AG09309 (cell line): ENCODE data around the gene PCED1B.
A peak's percentile ranks its signal among the peaks of the same experiment; 100 is the strongest.

Source experiments
- DNase-seq: peaks from one replicate; pipeline ENCODE4 v3.0.0-alpha.2; 2010; ENCODE audit warnings: low read depth
- H3K4me3 ChIP-seq: 2 replicates; pipeline ENCODE4 v1.5.1; 2011; ENCODE audit warnings: mild to moderate bottlenecking, low read depth, low read length, moderate library complexity; ENCODE audit not compliant: control insufficient read depth
- TF ChIP-seq, protein P1 (sequence below): IDR thresholded peaks from 2 replicates; pipeline ENCODE4 v1.5.1; 2011; ENCODE audit warnings: mild to moderate bottlenecking, low read depth, low read length, inconsistent platforms; ENCODE audit not compliant: insufficient read depth, control insufficient read depth; ENCODE audit errors: missing control alignments

PCED1B gene

GRCh38 chr12:47075192-47076084 is 4.0 kb upstream of the PCED1B start:
- no peak overlapping the region for H3K4me3 ChIP-seq
- TF ChIP-seq, protein P1, sequence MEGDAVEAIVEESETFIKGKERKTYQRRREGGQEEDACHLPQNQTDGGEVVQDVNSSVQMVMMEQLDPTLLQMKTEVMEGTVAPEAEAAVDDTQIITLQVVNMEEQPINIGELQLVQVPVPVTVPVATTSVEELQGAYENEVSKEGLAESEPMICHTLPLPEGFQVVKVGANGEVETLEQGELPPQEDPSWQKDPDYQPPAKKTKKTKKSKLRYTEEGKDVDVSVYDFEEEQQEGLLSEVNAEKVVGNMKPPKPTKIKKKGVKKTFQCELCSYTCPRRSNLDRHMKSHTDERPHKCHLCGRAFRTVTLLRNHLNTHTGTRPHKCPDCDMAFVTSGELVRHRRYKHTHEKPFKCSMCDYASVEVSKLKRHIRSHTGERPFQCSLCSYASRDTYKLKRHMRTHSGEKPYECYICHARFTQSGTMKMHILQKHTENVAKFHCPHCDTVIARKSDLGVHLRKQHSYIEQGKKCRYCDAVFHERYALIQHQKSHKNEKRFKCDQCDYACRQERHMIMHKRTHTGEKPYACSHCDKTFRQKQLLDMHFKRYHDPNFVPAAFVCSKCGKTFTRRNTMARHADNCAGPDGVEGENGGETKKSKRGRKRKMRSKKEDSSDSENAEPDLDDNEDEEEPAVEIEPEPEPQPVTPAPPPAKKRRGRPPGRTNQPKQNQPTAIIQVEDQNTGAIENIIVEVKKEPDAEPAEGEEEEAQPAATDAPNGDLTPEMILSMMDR, result no peak

GRCh38 chr12:47077206-47078085 is 2.0 kb upstream of the PCED1B start:
- TF ChIP-seq, protein P1, result no peak
- DNase-seq, result no peak
- H3K4me3 ChIP-seq, result peak overlapping the region; percentile 63

More at GRCh38 chr12:47075192-47076084, 4.0 kb upstream of the PCED1B start:
- no peak for DNase-seq

- H3K4me3 ChIP-seq, result peak overlapping the region; percentile 63
- TF ChIP-seq, protein P1, result no peak
- no peak for DNase-seq
Observed at GRCh38 chr12:47078086-47078395, 1.4 kb upstream of the PCED1B start.

GRCh38 chr12:47078733-47079467 is 521 bp upstream of the PCED1B start:
- no peak for DNase-seq
- peak overlapping the region; percentile 63 for H3K4me3 ChIP-seq
- TF ChIP-seq, protein P1, result no peak

GRCh38 chr12:47079981-47080724 is 732 bp downstream of the PCED1B start:
- DNase-seq, result no peak

More at GRCh38 chr12:47079981-47080724, 732 bp downstream of the PCED1B start:
- peak overlapping the region; percentile 63 for H3K4me3 ChIP-seq
- TF ChIP-seq, protein P1, result no peak
